GM12878 (cell line): ENCODE results near the gene NRG4. TPM values are rescaled to one million over a fixed set of nuclear protein-coding genes. Genes with fewer than 3 reads are reported as not detected.

Source experiments
- BCL11A ChIP-seq: IDR thresholded peaks from 2 replicates; pipeline ENCODE4 v1.6.1; 2011; ENCODE audit warnings: low read depth, low read length
- BHLHE40 ChIP-seq, 2 experiments: fragments of 450-650 bp in 1 of 2; IDR thresholded peaks; 2 replicates each; pipeline ENCODE4 v1.6.1; 2011 to 2017; ENCODE audit warnings: low read depth in 2 of 2, borderline replicate concordance in 1 of 2, improper control_type of control experiment in 1 of 2, low read length in 1 of 2, mild to moderate bottlenecking in 1 of 2
- CEBPB ChIP-seq, 2 experiments: fragments of 150-350 bp in 1 of 2; IDR thresholded peaks; 2 replicates each; pipeline ENCODE4 v1.6.1; 2012 to 2014; ENCODE audit warnings: low read depth in 2 of 2, low read length in 2 of 2, borderline replicate concordance in 1 of 2, inconsistent platforms in 1 of 2
- CREB1 ChIP-seq: IDR thresholded peaks from 2 replicates; pipeline ENCODE4 v1.6.1; 2012; ENCODE audit warnings: low read depth, mild to moderate bottlenecking, inconsistent platforms
- CREM ChIP-seq: IDR thresholded peaks from 2 replicates; pipeline ENCODE4 v1.6.1; 2014; ENCODE audit warnings: antibody characterized with exemption, low read depth
- EZH2 ChIP-seq: IDR thresholded peaks from 2 replicates; pipeline ENCODE4 v1.6.1; 2012; ENCODE audit warnings: low read depth, mild to moderate bottlenecking, control low read depth, inconsistent platforms, low read length, borderline replicate concordance; ENCODE audit not compliant: control insufficient read depth
- FOXM1 ChIP-seq: IDR thresholded peaks from 2 replicates; pipeline ENCODE4 v1.6.1; 2012; ENCODE audit warnings: low read depth, mild to moderate bottlenecking, inconsistent platforms, low read length, moderate library complexity
- HCFC1 ChIP-seq: fragments of 150-350 bp; IDR thresholded peaks from 2 replicates; pipeline ENCODE4 v1.6.1; 2014; ENCODE audit warnings: low read length
- IKZF1 ChIP-seq: fragments of 450-650 bp; conservative IDR thresholded peaks from 2 replicates; pipeline ENCODE4 v1.6.1; 2017; ENCODE audit warnings: antibody characterized with exemption, mild to moderate bottlenecking
- MEF2A ChIP-seq: IDR thresholded peaks from 2 replicates; pipeline ENCODE4 v1.6.1; 2011; ENCODE audit warnings: low read depth, mild to moderate bottlenecking, low read length, moderate library complexity; ENCODE audit not compliant: insufficient read depth
- NR2C2 ChIP-seq: IDR thresholded peaks from 2 replicates; pipeline ENCODE4 v1.6.1; 2011; ENCODE audit warnings: borderline replicate concordance, low read depth; ENCODE audit not compliant: control insufficient read depth, insufficient read length
- SMARCA5 ChIP-seq: fragments of 450-650 bp; IDR thresholded peaks from 2 replicates; pipeline ENCODE4 v1.6.1; 2017; ENCODE audit warnings: mild to moderate bottlenecking
- SP1 ChIP-seq: IDR thresholded peaks from one replicate; pipeline ENCODE4 v1.6.1; 2011; ENCODE audit warnings: low read depth, low read length
- TBL1XR1 ChIP-seq: IDR thresholded peaks from 2 replicates; pipeline ENCODE4 v1.6.1; 2012; ENCODE audit warnings: low read depth, low read length, improper control_type of control experiment
- TCF12 ChIP-seq: IDR thresholded peaks from 2 replicates; pipeline ENCODE4 v1.6.1; 2011; ENCODE audit warnings: low read depth, mild to moderate bottlenecking, low read length
- TCF3 ChIP-seq: IDR thresholded peaks from 2 replicates; pipeline ENCODE4 v1.6.1; 2012; ENCODE audit warnings: low read depth, mild to moderate bottlenecking, low read length, borderline replicate concordance; ENCODE audit not compliant: insufficient read depth
- TCF7 ChIP-seq: IDR thresholded peaks from 2 replicates; pipeline ENCODE4 v1.6.1; 2014; ENCODE audit warnings: antibody characterized with exemption, borderline replicate concordance
- YY1 ChIP-seq: IDR thresholded peaks from 2 replicates; pipeline ENCODE4 v1.6.1; 2011; ENCODE audit warnings: low read depth, mild to moderate bottlenecking, low read length
- polyA plus RNA-seq, 11 experiments: library from polyadenylated mRNA; depleted of rRNA in 4 of 11; unstranded in 6 of 11; stranded (reverse) in 5 of 11; fragments of >200 nt; fragmentation: Nextera tagmentation in 4 of 11; fragmentation: Illumina TruSeq in 1 of 11; extraction: Ambion mirVana in 4 of 11; extraction: Trizol in 1 of 11; gene quantifications; 1 replicate in 1 of 11; 2 replicates in 10 of 11; pipeline versions ENCODE4 v1.2.1 to v1.2.3, GENCODE V29; 2011 to 2016; ENCODE audit warnings: inconsistent platforms in 2 of 11, missing spikeins in 2 of 11, low read depth in 1 of 11
- total RNA-seq, 4 experiments: library from RNA; depleted of rRNA in 3 of 4; stranded (reverse); fragments of >200 nt in 3 of 4; fragmentation: Illumina TruSeq in 1 of 4; extraction: Trizol in 1 of 4; gene quantifications; 2 replicates each; pipeline versions ENCODE4 v1.2.1 to v1.2.3, GENCODE V29; 2013 to 2021
- TF ChIP-seq, protein P1 (sequence below): fragments of 450-650 bp; IDR thresholded peaks from 2 replicates; pipeline ENCODE4 v1.6.1; 2016; ENCODE audit warnings: mild to moderate bottlenecking, moderate library complexity, borderline replicate concordance
- TF ChIP-seq, protein P2 (sequence below): IDR thresholded peaks from 2 replicates; pipeline ENCODE4 v1.6.1; 2011; ENCODE audit warnings: low read depth, low read length, improper control_type of control experiment, borderline replicate concordance
- TF ChIP-seq, protein P3 (sequence below): fragments of 450-650 bp; IDR thresholded peaks from 2 replicates; pipeline ENCODE4 v1.6.1; 2017; ENCODE audit warnings: mild to moderate bottlenecking, moderate library complexity

NRG4 gene
- total and polyA plus RNA-seq, 10 of the 15 experiments (the other 5 are each of a cell fraction or from before 2014, with no cell fraction given) = 0.76 to 8.3 (median 5.5) TPM

DNA sequence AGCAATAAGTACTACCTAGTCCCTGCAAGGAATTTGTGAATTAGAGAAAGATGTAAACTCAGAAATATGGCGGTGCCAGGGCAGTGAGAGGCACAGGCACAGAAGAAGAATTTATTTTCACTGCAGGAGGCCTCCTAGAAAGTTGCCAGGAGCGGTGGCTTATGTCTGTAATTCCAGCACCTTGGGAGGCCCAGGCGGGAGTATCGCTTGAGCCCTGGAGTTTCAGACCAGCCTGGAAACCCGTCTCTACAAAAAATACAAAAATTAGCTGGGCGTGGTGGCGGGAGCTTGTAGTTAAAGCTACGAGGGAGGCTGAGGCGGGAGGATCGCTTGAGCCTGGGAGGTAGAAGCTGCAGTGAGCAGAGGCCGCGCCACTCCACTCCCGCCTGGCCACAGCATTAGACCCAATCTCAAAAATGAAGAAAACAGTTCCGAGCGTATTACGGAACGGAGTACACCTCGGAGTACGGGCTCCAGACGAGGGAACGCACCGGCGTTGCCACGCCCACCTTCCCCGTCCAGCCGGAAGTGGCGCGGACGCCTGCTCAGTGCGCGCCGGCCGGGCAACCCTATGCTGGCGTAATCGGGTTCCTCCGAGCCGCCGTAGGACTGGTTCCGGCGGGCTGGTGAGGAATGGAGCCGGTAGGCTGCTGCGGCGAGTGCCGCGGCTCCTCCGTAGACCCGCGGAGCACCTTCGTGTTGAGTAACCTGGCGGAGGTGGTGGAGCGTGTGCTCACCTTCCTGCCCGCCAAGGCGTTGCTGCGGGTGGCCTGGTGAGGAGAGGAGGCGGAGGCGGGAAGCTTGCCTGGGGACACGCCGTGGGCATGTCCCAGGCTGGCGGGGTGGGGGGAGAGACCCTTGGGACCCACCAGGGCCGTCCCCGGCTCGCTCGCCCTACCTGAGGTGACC lies 108.6 kb downstream of the NRG4 start, which contains the start of gene FBXO22 (continued):
- 0 out of 2 replicates have a peak, but pooled peaks have one; percentile 4 for TF ChIP-seq TCF3
- no peak; the same call in 1 of the 2 replicates for TF ChIP-seq TBL1XR1
- TF ChIP-seq, protein P1, sequence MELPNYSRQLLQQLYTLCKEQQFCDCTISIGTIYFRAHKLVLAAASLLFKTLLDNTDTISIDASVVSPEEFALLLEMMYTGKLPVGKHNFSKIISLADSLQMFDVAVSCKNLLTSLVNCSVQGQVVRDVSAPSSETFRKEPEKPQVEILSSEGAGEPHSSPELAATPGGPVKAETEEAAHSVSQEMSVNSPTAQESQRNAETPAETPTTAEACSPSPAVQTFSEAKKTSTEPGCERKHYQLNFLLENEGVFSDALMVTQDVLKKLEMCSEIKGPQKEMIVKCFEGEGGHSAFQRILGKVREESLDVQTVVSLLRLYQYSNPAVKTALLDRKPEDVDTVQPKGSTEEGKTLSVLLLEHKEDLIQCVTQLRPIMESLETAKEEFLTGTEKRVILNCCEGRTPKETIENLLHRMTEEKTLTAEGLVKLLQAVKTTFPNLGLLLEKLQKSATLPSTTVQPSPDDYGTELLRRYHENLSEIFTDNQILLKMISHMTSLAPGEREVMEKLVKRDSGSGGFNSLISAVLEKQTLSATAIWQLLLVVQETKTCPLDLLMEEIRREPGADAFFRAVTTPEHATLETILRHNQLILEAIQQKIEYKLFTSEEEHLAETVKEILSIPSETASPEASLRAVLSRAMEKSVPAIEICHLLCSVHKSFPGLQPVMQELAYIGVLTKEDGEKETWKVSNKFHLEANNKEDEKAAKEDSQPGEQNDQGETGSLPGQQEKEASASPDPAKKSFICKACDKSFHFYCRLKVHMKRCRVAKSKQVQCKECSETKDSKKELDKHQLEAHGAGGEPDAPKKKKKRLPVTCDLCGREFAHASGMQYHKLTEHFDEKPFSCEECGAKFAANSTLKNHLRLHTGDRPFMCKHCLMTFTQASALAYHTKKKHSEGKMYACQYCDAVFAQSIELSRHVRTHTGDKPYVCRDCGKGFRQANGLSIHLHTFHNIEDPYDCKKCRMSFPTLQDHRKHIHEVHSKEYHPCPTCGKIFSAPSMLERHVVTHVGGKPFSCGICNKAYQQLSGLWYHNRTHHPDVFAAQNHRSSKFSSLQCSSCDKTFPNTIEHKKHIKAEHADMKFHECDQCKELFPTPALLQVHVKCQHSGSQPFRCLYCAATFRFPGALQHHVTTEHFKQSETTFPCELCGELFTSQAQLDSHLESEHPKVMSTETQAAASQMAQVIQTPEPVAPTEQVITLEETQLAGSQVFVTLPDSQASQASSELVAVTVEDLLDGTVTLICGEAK = peak; percentile 97
- peak; percentile 40; the same call in 1 of the 2 replicates for TF ChIP-seq SMARCA5
- TF ChIP-seq MEF2A = 0 out of 2 replicates have a peak, but pooled peaks have one; percentile 28
- 0 out of 2 replicates have a peak, but pooled peaks have one; percentile 34 for TF ChIP-seq TCF7
- no peak for TF ChIP-seq EZH2
- no peak for TF ChIP-seq NR2C2
- no peak for TF ChIP-seq FOXM1
- no peak for TF ChIP-seq CEBPB (IDR thresholded peaks at IDR 0.05; ENCODE audit: borderline replicate concordance in 1 of 2, low read depth in 2 of 2, low read length in 2 of 2)
- no peak for TF ChIP-seq TCF12
- TF ChIP-seq YY1 = peak; percentile 87
- TF ChIP-seq CREB1 = peak; percentile 86
- TF ChIP-seq, protein P2, sequence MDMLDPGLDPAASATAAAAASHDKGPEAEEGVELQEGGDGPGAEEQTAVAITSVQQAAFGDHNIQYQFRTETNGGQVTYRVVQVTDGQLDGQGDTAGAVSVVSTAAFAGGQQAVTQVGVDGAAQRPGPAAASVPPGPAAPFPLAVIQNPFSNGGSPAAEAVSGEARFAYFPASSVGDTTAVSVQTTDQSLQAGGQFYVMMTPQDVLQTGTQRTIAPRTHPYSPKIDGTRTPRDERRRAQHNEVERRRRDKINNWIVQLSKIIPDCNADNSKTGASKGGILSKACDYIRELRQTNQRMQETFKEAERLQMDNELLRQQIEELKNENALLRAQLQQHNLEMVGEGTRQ = no peak
- TF ChIP-seq HCFC1 = peak; percentile 79
- peak; percentile 81 for TF ChIP-seq IKZF1
- TF ChIP-seq, protein P3, sequence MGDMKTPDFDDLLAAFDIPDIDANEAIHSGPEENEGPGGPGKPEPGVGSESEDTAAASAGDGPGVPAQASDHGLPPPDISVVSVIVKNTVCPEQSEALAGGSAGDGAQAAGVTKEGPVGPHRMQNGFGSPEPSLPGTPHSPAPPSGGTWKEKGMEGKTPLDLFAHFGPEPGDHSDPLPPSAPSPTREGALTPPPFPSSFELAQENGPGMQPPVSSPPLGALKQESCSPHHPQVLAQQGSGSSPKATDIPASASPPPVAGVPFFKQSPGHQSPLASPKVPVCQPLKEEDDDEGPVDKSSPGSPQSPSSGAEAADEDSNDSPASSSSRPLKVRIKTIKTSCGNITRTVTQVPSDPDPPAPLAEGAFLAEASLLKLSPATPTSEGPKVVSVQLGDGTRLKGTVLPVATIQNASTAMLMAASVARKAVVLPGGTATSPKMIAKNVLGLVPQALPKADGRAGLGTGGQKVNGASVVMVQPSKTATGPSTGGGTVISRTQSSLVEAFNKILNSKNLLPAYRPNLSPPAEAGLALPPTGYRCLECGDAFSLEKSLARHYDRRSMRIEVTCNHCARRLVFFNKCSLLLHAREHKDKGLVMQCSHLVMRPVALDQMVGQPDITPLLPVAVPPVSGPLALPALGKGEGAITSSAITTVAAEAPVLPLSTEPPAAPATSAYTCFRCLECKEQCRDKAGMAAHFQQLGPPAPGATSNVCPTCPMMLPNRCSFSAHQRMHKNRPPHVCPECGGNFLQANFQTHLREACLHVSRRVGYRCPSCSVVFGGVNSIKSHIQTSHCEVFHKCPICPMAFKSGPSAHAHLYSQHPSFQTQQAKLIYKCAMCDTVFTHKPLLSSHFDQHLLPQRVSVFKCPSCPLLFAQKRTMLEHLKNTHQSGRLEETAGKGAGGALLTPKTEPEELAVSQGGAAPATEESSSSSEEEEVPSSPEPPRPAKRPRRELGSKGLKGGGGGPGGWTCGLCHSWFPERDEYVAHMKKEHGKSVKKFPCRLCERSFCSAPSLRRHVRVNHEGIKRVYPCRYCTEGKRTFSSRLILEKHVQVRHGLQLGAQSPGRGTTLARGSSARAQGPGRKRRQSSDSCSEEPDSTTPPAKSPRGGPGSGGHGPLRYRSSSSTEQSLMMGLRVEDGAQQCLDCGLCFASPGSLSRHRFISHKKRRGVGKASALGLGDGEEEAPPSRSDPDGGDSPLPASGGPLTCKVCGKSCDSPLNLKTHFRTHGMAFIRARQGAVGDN = peak; percentile 72
- peak; percentile 78 for TF ChIP-seq SP1
- peak; percentile 87 for TF ChIP-seq CREM
- peak; percentile 27; the same call in 1 of the 2 replicates for TF ChIP-seq BCL11A
- peak; percentile 33 to 62; a peak in 1 of 4 replicates for TF ChIP-seq BHLHE40 (IDR thresholded peaks at IDR 0.05; ENCODE audit: borderline replicate concordance in 1 of 2, low read depth in 2 of 2, low read length in 1 of 2)
